Loucy (cell line): Measurements from ENCODE around the gene ADAMTS2.

Experiments
- CTCF ChIP-seq: fragments of 200-600 bp; sonication (generic); conservative IDR thresholded peaks from 2 replicates; pipeline ENCODE4 v1.5.1; 2014; ENCODE audit warnings: mild to moderate bottlenecking, antibody characterized with exemption, low read length
- EZH2phosphoT487 ChIP-seq: fragments of 200-600 bp; IDR thresholded peaks from 2 replicates; pipeline ENCODE4 v1.6.1; 2018; ENCODE audit warnings: antibody characterized with exemption, mild to moderate bottlenecking, moderate library complexity, borderline replicate concordance

GRCh38 chr5:179180921-179181645 lies 164.2 kb downstream of the ADAMTS2 start:
- TF ChIP-seq CTCF (no peak), EZH2phosphoT487 (no peak)
